ENCODE data around the gene QKI.

GRCh38 chr6:163437466-163437865 lies 22.9 kb downstream of the QKI start:
- TF ChIP-seq CTCF (conservative IDR thresholded peaks at IDR 0.05 in 1 of 2, IDR thresholded peaks at IDR 0.05 in 1 of 2; ENCODE audit: low read depth in 1 of 2, low read length in 2 of 2) = no peak
- TF ChIP-seq EZH2 (IDR thresholded peaks at IDR 0.05; ENCODE audit: low read length, missing control alignments) = no peak
